GM20000 (cell line): ENCODE measurements around the gene SFXN1.

Source experiments
- DNase-seq: peaks from one replicate; pipeline ENCODE4 v3.0.0; 2012; ENCODE audit warnings: low spot score
- TF ChIP-seq, protein P1 (sequence below): IDR thresholded peaks from 2 replicates; pipeline ENCODE4 v1.5.1; 2012; ENCODE audit warnings: mild to moderate bottlenecking, control low read depth; ENCODE audit errors: extremely low read depth, missing control alignments

Gene SFXN1

DNA sequence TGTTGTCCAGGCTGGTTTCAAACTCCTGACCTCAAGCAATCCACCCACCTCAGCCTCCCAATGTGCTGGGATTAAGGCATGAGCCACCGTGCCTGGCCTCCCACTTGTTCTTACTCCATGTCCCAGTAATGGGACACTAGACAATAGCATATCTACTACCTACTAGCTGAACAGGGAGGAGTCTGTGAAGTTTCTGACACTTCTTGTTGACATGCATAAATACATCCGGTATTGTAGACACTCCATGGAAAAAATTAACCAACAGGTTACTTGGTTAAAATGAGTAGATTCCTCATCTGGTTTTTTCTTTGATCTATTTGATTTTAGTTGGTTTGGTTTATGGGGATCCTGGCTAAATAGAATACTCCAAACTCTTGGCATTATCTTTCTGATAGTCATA lies 88.3 kb downstream of the SFXN1 start:
- TF ChIP-seq, protein P1, sequence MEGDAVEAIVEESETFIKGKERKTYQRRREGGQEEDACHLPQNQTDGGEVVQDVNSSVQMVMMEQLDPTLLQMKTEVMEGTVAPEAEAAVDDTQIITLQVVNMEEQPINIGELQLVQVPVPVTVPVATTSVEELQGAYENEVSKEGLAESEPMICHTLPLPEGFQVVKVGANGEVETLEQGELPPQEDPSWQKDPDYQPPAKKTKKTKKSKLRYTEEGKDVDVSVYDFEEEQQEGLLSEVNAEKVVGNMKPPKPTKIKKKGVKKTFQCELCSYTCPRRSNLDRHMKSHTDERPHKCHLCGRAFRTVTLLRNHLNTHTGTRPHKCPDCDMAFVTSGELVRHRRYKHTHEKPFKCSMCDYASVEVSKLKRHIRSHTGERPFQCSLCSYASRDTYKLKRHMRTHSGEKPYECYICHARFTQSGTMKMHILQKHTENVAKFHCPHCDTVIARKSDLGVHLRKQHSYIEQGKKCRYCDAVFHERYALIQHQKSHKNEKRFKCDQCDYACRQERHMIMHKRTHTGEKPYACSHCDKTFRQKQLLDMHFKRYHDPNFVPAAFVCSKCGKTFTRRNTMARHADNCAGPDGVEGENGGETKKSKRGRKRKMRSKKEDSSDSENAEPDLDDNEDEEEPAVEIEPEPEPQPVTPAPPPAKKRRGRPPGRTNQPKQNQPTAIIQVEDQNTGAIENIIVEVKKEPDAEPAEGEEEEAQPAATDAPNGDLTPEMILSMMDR, result no peak
- no peak for DNase-seq

DNA sequence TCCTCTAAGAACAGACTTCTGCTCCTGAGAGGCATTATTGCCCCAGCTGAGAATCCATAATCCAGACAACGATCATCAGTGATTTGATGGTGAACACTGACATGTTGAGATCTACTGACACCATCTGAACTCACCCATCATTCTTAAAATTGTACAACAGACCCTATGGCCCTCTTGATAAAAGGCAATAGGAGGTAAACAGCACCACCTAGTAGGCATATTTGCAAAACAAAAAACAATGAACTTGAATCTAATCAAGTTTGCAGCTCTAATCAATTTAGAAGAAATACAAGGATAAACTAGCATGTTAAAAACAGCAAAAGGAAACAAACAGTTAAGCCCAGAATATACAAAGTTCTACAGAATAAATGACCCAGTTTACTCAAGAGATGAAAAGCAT lies 89.6 kb downstream of the SFXN1 start:
- no peak for DNase-seq
- TF ChIP-seq, protein P1, result no peak

DNA sequence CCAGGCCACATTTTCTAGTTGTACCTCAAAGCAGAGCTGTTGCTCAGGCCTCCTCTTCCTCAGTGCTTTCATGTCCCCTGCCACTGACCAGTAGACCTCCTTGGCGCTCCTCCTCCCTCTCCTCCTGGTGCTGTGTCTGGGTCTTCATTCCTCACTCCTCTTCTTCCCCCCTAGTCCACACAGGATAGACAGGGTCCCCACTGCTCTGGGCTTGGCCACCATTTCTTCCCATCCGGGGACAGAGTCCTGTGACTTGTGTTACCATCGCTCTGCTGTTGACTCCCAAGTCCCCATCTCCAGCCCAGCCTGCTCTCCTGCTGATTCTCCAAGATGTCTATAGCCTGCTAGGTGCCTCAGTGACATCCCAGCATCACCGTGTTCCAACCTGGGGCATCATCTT lies 91.3 kb downstream of the SFXN1 start:
- no peak for DNase-seq
- TF ChIP-seq, protein P1, result no peak

DNA sequence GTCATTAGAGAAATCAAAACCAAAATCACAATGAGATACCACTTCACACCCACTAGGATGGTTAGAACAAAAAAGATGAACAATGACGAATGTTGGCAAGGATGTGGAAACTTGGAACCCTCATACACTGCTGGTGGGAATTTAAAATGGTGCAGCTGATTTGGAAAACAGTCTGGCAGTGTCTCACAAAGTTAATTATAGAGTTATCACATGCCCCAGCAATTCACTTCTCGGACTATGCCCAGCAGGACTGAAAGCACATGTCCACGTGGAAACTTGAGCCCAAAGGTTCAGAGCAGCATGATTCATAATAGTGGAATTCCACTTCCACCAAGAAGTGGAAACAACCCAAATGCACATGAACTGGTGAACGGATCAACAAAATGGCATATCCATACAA lies 94.5 kb downstream of the SFXN1 start:
- TF ChIP-seq, protein P1, result no peak
- DNase-seq, result no peak

DNA sequence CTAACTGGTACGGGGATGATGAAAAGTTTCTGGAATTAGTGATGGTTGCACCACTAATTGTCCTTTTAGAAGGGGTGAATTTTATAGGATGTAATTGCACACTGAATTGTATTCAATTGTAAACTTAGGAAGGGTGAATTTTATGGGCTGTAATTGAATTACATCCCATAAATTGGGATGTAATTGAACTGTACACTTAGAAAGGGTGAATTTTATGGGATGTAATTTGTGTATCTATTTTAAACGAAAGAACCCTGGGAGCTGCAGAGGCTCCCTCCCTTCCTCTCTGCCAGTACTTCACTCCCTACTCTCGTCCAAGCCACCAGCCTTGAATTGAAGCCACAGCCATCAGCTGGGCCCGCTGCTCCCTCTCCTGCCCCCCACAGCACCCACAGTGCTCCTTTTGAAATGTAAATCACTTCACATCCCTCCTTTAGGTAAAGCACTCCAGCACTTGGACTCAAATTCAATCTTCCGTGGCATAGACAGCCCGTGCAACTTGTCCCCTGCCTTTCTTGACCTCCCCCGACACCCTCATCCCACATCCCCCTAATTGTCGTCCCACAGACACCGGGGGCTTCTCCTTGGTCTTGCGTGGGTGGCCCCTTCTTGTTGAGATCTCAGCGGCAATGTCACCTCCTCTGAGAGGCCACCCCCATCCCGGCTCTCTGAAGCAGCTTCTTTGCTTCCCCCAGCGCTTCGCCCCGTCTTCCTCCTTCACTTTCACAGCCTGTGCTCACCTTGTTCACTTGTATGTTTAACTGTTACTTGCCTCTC lies 95.3 kb downstream of the SFXN1 start:
- no peak for DNase-seq
- TF ChIP-seq, protein P1, result no peak

DNA sequence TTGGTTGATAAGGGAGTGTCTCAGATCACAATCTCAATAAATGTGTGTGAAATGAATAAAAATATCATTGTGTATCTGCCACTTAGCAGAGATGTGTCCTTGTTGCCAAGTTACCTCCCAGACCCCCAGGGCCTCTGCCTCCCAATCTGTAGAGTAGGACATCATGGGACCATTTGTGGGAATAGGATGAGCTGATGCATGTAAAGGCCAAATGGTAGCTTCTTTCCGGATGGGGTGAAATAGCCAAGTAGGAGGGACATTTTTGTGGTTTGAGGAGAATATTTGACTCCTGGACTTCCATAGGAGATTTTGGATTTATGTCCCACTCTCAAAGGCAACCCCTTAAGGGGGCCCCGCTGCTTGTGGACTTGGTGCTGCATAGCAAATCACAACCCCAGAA lies 96.9 kb downstream of the SFXN1 start:
- TF ChIP-seq, protein P1, result no peak
- DNase-seq, result no peak

DNA sequence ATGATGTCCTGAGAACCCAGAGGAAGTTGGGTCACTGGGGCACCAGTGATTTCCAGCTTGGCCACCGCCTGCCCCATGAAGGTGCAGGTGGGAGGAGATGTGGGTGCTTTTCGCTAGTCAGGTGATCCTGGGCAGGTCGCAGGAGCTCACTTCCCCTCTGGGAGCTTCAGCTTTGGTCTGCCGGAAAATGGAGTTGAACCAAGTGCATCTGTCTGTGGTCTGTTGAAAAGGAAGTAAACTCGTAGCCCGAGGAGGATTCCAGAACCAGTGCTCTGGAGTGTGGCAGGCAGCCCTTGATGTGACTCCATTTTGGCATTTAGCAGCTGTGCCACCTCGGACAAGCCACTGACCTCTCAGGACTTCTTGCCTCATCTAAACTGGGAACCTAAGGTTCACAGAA lies 97.7 kb downstream of the SFXN1 start:
- TF ChIP-seq, protein P1, result no peak
- no peak for DNase-seq
